ENCODE data around the gene PTPN11. TPM values are rescaled to one million over a fixed set of nuclear protein-coding genes. Genes with fewer than 3 reads are reported as not detected.
A peak's percentile ranks its signal among the peaks of the same experiment; 100 is the strongest.

Gene PTPN11
- 10 to 100 TPM; 29.0 to 82.0 (median 57.5) TPM for total RNA-seq

DNA sequence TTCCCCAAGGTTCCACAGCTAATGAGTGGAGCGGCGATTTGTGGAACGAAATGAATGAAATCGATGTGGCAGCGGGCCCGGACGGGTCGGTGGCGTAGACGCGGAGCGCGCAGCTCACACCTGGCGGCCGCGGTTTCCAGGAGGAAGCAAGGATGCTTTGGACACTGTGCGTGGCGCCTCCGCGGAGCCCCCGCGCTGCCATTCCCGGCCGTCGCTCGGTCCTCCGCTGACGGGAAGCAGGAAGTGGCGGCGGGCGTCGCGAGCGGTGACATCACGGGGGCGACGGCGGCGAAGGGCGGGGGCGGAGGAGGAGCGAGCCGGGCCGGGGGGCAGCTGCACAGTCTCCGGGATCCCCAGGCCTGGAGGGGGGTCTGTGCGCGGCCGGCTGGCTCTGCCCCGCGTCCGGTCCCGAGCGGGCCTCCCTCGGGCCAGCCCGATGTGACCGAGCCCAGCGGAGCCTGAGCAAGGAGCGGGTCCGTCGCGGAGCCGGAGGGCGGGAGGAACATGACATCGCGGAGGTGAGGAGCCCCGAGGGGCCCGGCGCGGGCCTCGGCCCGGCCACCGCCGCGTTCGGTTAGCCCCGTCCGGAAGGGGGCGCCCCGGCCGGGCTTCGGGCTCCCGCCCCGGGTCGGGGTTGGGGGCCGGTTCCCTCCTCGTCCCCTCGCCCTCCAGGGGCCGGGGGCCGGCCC is at the start of gene PTPN11:
PTPN11 (plus strand) TSS at position 340 of the 689 bp plus-strand sequence; CDS start at position 505, 165 bp downstream.
- no CpG with 5 or more reads among the region's 89 CpGs for WGBS, 2 donors
- TF ChIP-seq CTCF (IDR thresholded peaks at IDR 0.05) (peak in 5 of 6 experiments; percentile 23 to 54 (median 36)), POLR2A (IDR thresholded peaks at IDR 0.05) (peak in 3 of 4 donors; percentile 90 to 93 (median 91))
- peak; percentile 25 for DNase-seq
- Histone ChIP-seq H3K27me3 (no peaks in the 10 kb centered on the region), H3K4me1 (peaks cover 20 to 51% (median 25%) of the 10 kb centered on the region in 3 donors), H3K9me3 (no peaks in the 10 kb centered on the region), H3K36me3 (no peaks in the 10 kb centered on the region), H3K4me3 (peak within 1 kb of the TSS; percentile 82 to 100 (median 96)), H3K27ac (peak within 1 kb of the TSS; percentile 95 to 99 (median 99))
- intact Hi-C loops (cut with DNase I): no loop called here

DNA sequence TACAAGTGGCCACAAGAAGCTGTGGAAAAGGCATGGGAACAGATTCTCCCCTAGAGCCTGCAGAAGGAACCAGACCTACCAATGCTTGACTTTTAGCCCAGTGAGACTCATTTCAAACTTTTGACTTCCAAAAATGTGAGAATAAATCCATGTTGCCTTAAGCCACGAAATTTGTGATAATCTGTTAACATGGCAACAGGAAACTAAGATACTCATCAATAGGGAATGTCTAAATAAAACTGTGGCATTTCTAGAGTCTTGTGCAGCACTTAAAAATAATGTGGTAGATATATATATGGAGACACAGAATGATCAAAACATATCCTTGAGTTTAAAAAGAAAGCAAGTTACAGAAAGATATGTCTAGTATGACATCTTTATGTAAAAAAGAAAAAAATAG is 48.5 kb upstream of the PTPN11 start:
- no peak for TF ChIP-seq POLR2A (IDR thresholded peaks at IDR 0.05)
- no peak for TF ChIP-seq CTCF (IDR thresholded peaks at IDR 0.05)
- Histone ChIP-seq H3K4me1 (peaks cover 0 to 11% (median 0%) of the 10 kb centered on the region in 3 donors), H3K9me3 (no peaks in the 10 kb centered on the region), H3K36me3 (peaks cover 0 to 4% (median 0%) of the 10 kb centered on the region in 3 donors), H3K4me3 (no peak overlapping the region), H3K27me3 (no peaks in the 10 kb centered on the region), H3K27ac (no peak overlapping the region)
- no peak for DNase-seq
- intact Hi-C loops (cut with DNase I): no loop called here
- 10 to 21% methylated on average over 1 of the region's 1 CpG for WGBS, 2 donors

DNA sequence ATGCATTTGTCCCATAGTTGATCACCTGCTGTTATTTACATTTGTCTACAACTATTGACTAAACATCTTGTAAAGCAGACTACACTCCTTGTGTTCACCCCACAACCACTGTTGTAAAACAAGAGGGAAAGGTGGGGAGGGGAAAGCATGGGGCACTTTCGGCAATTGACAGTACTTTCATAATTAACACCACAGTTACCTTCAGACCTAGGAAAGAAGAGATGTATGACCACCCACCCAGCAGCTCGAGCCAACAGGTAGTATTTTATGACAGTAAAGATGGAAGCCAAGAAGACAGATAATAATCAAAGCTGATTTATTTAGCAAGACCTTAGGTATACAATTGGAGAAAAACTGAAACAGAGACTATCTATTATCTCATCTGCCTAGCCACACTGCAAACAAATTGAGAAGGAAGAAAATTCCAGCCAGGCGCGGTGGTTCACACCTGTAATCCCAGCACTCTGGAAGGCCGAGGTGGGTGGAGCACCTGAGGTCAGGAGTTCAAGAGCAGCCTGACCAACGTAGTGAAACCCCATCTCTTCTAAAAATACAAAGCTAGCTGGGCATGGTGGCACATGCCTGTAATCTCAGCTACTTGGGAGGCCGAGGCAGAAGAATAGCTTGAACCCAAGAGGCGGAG is 47.8 kb upstream of the PTPN11 start:
- H3K36me3 ChIP-seq: peaks cover 0 to 7% (median 0%) of the 10 kb centered on the region in 3 donors
- TF ChIP-seq POLR2A (IDR thresholded peaks at IDR 0.05) (no peak), CTCF (IDR thresholded peaks at IDR 0.05) (no peak)
- no peak overlapping the region for H3K27ac ChIP-seq
- H3K4me3 ChIP-seq: no peak overlapping the region
- intact Hi-C loops (cut with DNase I): no loop called here
- peaks cover 0 to 11% (median 0%) of the 10 kb centered on the region in 3 donors for H3K4me1 ChIP-seq
- WGBS, 2 donors: 65 to 72% methylated on average over 6 to 8 of the region's 8 CpGs
- no peaks in the 10 kb centered on the region for H3K27me3 ChIP-seq
- DNase-seq: no peak
- no peaks in the 10 kb centered on the region for H3K9me3 ChIP-seq

DNA sequence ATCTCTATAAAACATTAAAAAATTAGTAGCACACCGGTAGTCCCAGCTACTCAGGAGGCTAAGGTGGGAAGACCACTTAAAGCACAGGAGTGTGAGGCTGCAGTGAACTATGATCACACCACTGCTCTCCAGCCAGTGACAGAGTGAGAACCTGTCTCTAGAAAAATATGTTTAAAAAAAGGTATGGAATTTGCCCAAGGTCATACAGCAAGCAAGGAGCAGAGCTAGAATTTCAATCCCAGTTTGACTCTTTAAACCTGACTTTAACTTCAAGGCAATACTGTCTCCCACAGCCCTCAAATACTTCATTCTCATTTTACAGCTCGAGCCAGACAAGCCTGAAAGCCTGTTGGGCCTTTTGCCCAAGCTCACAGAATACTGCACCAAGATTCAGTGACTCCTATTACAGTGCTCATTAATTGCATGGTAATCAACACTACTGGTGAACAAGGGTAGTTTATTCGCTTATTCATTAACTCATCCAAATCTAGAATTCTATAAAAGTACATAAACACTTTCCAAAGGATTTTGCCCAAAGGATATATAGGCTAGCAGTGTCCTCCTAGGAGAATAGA is 44.5 kb upstream of the PTPN11 start:
- DNase-seq: no peak
- peaks cover 0 to 7% (median 0%) of the 10 kb centered on the region in 3 donors for H3K36me3 ChIP-seq
- no peak for TF ChIP-seq CTCF (IDR thresholded peaks at IDR 0.05)
- TF ChIP-seq POLR2A (IDR thresholded peaks at IDR 0.05): no peak
- H3K4me3 ChIP-seq: no peak overlapping the region
- no peaks in the 10 kb centered on the region for H3K9me3 ChIP-seq
- no peaks in the 10 kb centered on the region for H3K27me3 ChIP-seq
- WGBS, 2 donors: 75 to 86% methylated on average over 3 of the region's 3 CpGs
- peaks cover 0 to 17% (median 0%) of the 10 kb centered on the region in 3 donors for H3K4me1 ChIP-seq
- intact Hi-C loops (cut with DNase I): no loop called here
- H3K27ac ChIP-seq: peak overlapping the region in 1 of 4 donors; percentile 12

GRCh38 chr12:112375105-112375504 is 43.6 kb upstream of the PTPN11 start:
- WGBS, 2 donors: 52% methylated on average over 5 of the region's 5 CpGs
- peak overlapping the region in 2 of 4 donors; percentile 12 to 44 for H3K27ac ChIP-seq
- peaks cover 0 to 22% (median under 1%) of the 10 kb centered on the region in 3 donors for H3K4me1 ChIP-seq
- H3K4me3 ChIP-seq: no peak overlapping the region
- TF ChIP-seq POLR2A (IDR thresholded peaks at IDR 0.05): no peak
- no peak for TF ChIP-seq CTCF (IDR thresholded peaks at IDR 0.05)
- DNase-seq: no peak
- H3K27me3 ChIP-seq: no peaks in the 10 kb centered on the region
- H3K9me3 ChIP-seq: no peaks in the 10 kb centered on the region
- H3K36me3 ChIP-seq: peaks cover 0 to 7% (median 0%) of the 10 kb centered on the region in 3 donors
- intact Hi-C loops (cut with DNase I): no loop called here

Measured in esophagus squamous epithelium (tissue), 5 donors.